Kidney (tissue), 14 donors: ENCODE data around the gene GID4. TPM values are rescaled to one million over a fixed set of nuclear protein-coding genes. Genes with fewer than 3 reads are reported as not detected.

Experiments
- DNase-seq, 5 donors: peaks; one replicate each; pipeline ENCODE4 v3.0.0-alpha.2; 2013 to 2020
- FAIRE-seq: peaks from 2 replicates; lab custom pipeline; 2012; peaks lifted over from hg19 to GRCh38; lab: Jason Lieb, UNC
- H3K27ac ChIP-seq, 2 donors: one replicate each; pipeline ENCODE4 v1.7.0; 2013; ENCODE audit warnings: low read depth in 2 of 2, low read length in 2 of 2, inconsistent platforms in 1 of 2
- H3K27me3 ChIP-seq: one replicate; pipeline ENCODE4 v1.7.1; 2013; ENCODE audit warnings: low read length, inconsistent platforms; ENCODE audit not compliant: control insufficient read depth, insufficient read depth
- H3K36me3 ChIP-seq, 3 donors: one replicate each; pipeline versions ENCODE4 v1.7.0 to v1.7.1; 2013; ENCODE audit warnings: low read length in 3 of 3, control low read depth in 1 of 3, inconsistent platforms in 1 of 3; ENCODE audit not compliant: insufficient read depth in 3 of 3, control insufficient read depth in 2 of 3
- H3K4me1 ChIP-seq, 3 donors: one replicate each; pipeline versions ENCODE4 v1.7.0 to v1.7.1; 2013; ENCODE audit warnings: low read length in 3 of 3, inconsistent platforms in 1 of 3, low read depth in 1 of 3; ENCODE audit not compliant: control insufficient read depth in 2 of 3, insufficient read depth in 2 of 3
- H3K4me3 ChIP-seq, 3 donors: one replicate each; pipeline versions ENCODE4 v1.7.0 to v1.8.1; 2013; ENCODE audit warnings: low read length in 3 of 3, control low read depth in 1 of 3, inconsistent platforms in 1 of 3
- H3K9ac ChIP-seq, 3 donors: one replicate each; pipeline versions ENCODE4 v1.7.0 to v1.7.1; 2013; ENCODE audit warnings: low read length in 3 of 3, control low read depth in 1 of 3, inconsistent platforms in 1 of 3
- H3K9me3 ChIP-seq, 3 donors: one replicate each; pipeline versions ENCODE4 v1.7.0 to v1.7.1; 2013; ENCODE audit warnings: low read length in 3 of 3, control low read depth in 1 of 3, inconsistent platforms in 1 of 3; ENCODE audit not compliant: control insufficient read depth in 2 of 3, insufficient read depth in 1 of 3
- intact Hi-C: fragments of 100-400 bp; cut with DNase I; formaldehyde crosslinking; loops from one replicate; pipeline ENCODE4 v1.11.1; 2022
- polyA plus RNA-seq: library from polyadenylated mRNA; stranded (reverse); fragments of 350-450 nt; fragmentation: Illumina TruSeq; extraction: RNeasy Lipid Tissue Mini Kit (QIAGEN cat#74804); gene quantifications from one replicate; pipeline ENCODE4 v1.2.3, GENCODE V29; 2014; ENCODE audit warnings: low read depth, low replicate concordance; ENCODE audit not compliant: insufficient read depth
- total RNA-seq: library from RNA; stranded (reverse); fragmentation: NEBNext Ultra II Directional; extraction: Animal tissue kit (Norgen Biotek cat#: 25700); gene quantifications from one replicate; pipeline ENCODE4 v1.2.1, GENCODE V29; 2021
- TF ChIP-seq, protein P1 (sequence below): IDR thresholded peaks from 3 replicates; pipeline ENCODE4 v1.5.1; 2012; ENCODE audit warnings: mild to moderate bottlenecking, moderate library complexity, borderline replicate concordance; ENCODE audit not compliant: insufficient read depth; ENCODE audit errors: extremely low read depth
- donor health status: control.
- donor health status: control.
- donor health status: control.
- donor health status: control.
- donor health status: control.
- donor health status: DM: yes; HTN: yes; CAD: no.
- donor health status: Normal renal cell carcinoma (clear cell type).

GID4 gene
- total and polyA plus RNA-seq, 2 donors from 2014 or later = 3.4 to 8.7 TPM

DNA sequence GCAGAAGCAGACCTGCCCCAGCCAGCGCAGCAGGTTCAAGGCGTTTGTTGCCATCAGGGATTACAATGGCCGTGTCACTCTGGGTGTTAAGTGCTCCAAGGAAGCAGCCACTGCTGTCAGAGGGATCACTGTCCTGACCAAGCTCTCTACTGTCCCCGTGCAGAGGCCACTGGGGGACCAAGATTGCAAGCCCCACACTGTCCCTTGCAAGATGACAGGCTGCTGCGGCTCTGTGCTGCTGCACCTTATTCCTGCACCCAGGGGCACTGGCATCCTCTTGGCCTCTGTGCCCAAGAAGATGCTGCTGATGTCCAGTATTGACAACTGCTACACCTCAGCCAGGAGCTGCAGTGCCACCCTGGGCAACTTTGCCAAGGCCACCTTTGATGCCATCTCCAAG lies 27.9 kb upstream of the GID4 start:
- no peak overlapping the region for H3K27ac ChIP-seq
- no peak for FAIRE-seq

DNA sequence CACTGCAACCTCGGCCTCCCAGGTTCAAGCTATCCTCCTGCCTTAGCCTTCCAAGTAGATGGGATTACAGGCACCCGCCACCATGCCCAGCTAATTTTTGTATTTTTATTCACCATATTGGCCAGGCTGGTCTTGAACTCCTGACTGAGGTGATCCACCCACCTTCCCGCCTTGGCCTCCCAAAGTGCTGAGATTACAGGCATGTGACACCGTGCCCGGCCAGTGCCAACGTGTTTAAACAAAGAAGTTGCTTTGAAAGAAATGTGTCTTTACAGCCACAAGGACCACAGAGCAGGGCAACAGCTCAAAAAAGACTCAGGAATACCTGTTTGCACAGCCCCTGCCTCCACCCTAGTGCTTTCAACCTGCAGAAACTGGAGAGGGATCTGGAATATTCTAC lies 25.2 kb upstream of the GID4 start:
- no peak for DNase-seq
- intact Hi-C loops = no loop called here
- Histone ChIP-seq H3K4me1 (no peaks in the 10 kb centered on the region), H3K27ac (no peak overlapping the region), H3K27me3 (no peaks in the 10 kb centered on the region), H3K9ac (no peak overlapping the region), H3K4me3 (no peak overlapping the region), H3K9me3 (no peaks in the 10 kb centered on the region), H3K36me3 (peaks cover 2 to 12% (median 9%) of the 10 kb centered on the region in 3 donors)
- TF ChIP-seq, protein P1, sequence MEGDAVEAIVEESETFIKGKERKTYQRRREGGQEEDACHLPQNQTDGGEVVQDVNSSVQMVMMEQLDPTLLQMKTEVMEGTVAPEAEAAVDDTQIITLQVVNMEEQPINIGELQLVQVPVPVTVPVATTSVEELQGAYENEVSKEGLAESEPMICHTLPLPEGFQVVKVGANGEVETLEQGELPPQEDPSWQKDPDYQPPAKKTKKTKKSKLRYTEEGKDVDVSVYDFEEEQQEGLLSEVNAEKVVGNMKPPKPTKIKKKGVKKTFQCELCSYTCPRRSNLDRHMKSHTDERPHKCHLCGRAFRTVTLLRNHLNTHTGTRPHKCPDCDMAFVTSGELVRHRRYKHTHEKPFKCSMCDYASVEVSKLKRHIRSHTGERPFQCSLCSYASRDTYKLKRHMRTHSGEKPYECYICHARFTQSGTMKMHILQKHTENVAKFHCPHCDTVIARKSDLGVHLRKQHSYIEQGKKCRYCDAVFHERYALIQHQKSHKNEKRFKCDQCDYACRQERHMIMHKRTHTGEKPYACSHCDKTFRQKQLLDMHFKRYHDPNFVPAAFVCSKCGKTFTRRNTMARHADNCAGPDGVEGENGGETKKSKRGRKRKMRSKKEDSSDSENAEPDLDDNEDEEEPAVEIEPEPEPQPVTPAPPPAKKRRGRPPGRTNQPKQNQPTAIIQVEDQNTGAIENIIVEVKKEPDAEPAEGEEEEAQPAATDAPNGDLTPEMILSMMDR = no peak
- no peak for FAIRE-seq

More for the DNA sequence above, 27.9 kb upstream of the GID4 start:
- Histone ChIP-seq H3K27me3 (no peaks in the 10 kb centered on the region), H3K9me3 (no peaks in the 10 kb centered on the region), H3K9ac (no peak overlapping the region), H3K4me3 (no peak overlapping the region), H3K36me3 (peaks cover 2 to 17% (median 16%) of the 10 kb centered on the region in 3 donors), H3K4me1 (no peaks in the 10 kb centered on the region)
- TF ChIP-seq, protein P1 = no peak
- no peak for DNase-seq
- intact Hi-C loops = no loop called here

DNA sequence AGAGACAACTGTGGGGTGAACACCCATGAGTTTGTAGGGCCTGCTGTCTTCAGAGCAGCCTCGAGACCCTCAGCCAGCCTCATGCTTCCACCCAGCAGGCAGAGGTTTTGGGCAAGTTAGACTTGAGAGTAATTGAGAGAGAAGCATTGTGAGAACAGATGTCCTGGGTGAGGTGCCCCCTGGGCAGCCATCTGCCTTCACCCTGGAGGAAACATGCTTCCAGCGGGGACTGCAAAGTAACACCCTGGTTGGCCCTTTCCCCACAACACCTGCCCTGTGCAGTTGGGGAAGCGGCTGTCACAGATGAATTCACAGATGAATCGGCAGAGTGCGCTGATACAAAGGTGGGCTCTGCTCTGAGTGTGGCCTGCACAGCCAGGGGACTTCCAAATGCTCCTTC lies 23.6 kb upstream of the GID4 start:
- peaks cover 2 to 10% (median 8%) of the 10 kb centered on the region in 3 donors for H3K36me3 ChIP-seq
- TF ChIP-seq, protein P1 = no peak
- FAIRE-seq = no peak
- H3K4me3 ChIP-seq = no peak overlapping the region
- intact Hi-C loops = no loop called here
- no peak overlapping the region for H3K27ac ChIP-seq
- no peaks in the 10 kb centered on the region for H3K4me1 ChIP-seq
- H3K9ac ChIP-seq = no peak overlapping the region
- H3K9me3 ChIP-seq = no peaks in the 10 kb centered on the region
- no peak for DNase-seq
- H3K27me3 ChIP-seq = no peaks in the 10 kb centered on the region

DNA sequence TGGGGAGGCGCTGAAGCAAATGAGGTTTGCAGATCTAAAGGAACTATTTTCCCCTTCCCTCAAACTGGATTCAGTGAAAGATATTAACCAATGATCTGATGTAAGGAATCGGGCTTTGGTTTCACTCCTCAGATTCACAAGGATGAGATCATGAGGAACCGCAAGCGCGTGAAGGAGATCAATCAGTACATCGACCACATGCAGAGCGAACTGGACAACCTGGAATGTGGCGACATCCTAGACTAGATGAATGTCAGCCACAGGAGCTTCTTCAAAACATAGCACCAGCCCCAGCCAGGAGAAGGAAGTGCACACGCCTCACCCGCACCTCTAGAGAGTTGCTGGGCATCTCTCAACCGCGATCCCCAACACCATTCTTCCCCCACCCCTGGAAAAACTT lies 22.8 kb upstream of the GID4 start:
- H3K27me3 ChIP-seq = no peaks in the 10 kb centered on the region
- H3K27ac ChIP-seq = no peak overlapping the region
- H3K4me3 ChIP-seq = no peak overlapping the region
- no peaks in the 10 kb centered on the region for H3K9me3 ChIP-seq
- no peak for FAIRE-seq
- intact Hi-C loops = no loop called here
- no peak overlapping the region for H3K9ac ChIP-seq
- no peaks in the 10 kb centered on the region for H3K4me1 ChIP-seq
- TF ChIP-seq, protein P1 = no peak
- DNase-seq = no peak
- peaks cover 2 to 15% (median 14%) of the 10 kb centered on the region in 3 donors for H3K36me3 ChIP-seq
